Right atrium auricular region (tissue), 2 donors: ENCODE results near the gene ZNF460. TPM values are rescaled to one million over a fixed set of nuclear protein-coding genes. Genes with fewer than 3 reads are reported as not detected.
A peak's percentile ranks its signal among the peaks of the same experiment; 100 is the strongest.

Experiments used
- DNase-seq: peaks from one replicate; pipeline ENCODE4 v3.0.0-alpha.2; 2019; ENCODE audit warnings: low spot score
- H3K27ac ChIP-seq, 2 donors: fragments of 200-600 bp; sonication (generic); 1 replicate in 1 of 2; 2 replicates in 1 of 2; pipeline ENCODE4 v1.5.1; 2016 to 2019
- H3K27me3 ChIP-seq, 2 donors: fragments of 200-600 bp; sonication (generic); one replicate each; pipeline versions ENCODE4 v1.5.1 to v1.6.0; 2017 to 2019
- H3K36me3 ChIP-seq: fragments of 200-600 bp; sonication (generic); one replicate; pipeline ENCODE4 v1.5.1; 2016
- H3K4me1 ChIP-seq, 2 donors: fragments of 200-600 bp; sonication (generic); one replicate each; pipeline versions ENCODE4 v1.5.1 to v1.6.0; 2017 to 2019
- H3K4me3 ChIP-seq, 2 donors: fragments of 200-600 bp; sonication (generic); 1 replicate in 1 of 2; 2 replicates in 1 of 2; pipeline ENCODE4 v1.5.1; 2017 to 2019; ENCODE audit warnings: mild to moderate bottlenecking in 1 of 2, moderate library complexity in 1 of 2
- H3K9me3 ChIP-seq, 2 donors: fragments of 200-600 bp; sonication (generic); one replicate each; pipeline ENCODE4 v1.5.1; 2019
- CTCF ChIP-seq, 2 donors: fragments of 200-600 bp; sonication (generic); IDR thresholded peaks; one replicate each; pipeline ENCODE4 v1.5.1; 2019; ENCODE audit warnings: antibody characterized with exemption in 2 of 2
- total RNA-seq, 2 donors: library from RNA; depleted of rRNA; stranded (reverse); fragments of >200 nt; gene quantifications; one replicate each; pipeline ENCODE4 v1.1.0, GENCODE V29; 2016

Gene ZNF460
- total RNA-seq, 2 donors from 2014 or later, result 34.7 to 38.3 TPM

DNA sequence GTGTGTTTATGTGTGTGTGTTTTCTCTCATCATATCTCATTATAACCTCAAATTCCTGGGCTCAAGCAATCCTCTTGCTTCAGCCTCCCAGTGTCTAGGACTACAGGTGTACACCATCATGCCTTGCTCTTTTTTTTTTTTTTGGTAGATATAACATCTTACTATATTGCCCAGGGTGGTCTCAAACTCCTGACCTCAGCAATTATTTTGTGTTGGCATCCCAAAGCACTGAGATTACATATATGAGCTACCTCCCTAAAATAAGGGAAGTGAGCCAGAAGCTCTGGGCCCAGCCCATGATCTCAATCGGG, 39.5 kb downstream of the ZNF460 start:
- H3K4me1 ChIP-seq, result peaks cover 0 to 27% of the 10 kb centered on the region in 2 donors
- no peak for TF ChIP-seq CTCF (IDR thresholded peaks at IDR 0.05)
- no peaks in the 10 kb centered on the region for H3K27me3 ChIP-seq
- no peak for DNase-seq
- H3K4me3 ChIP-seq, result peak overlapping the region; percentile 83 to 97
- peaks cover 15% of the 10 kb centered on the region for H3K36me3 ChIP-seq
- peak overlapping the region; percentile 90 to 92 for H3K27ac ChIP-seq
- H3K9me3 ChIP-seq, result no peaks in the 10 kb centered on the region

DNA sequence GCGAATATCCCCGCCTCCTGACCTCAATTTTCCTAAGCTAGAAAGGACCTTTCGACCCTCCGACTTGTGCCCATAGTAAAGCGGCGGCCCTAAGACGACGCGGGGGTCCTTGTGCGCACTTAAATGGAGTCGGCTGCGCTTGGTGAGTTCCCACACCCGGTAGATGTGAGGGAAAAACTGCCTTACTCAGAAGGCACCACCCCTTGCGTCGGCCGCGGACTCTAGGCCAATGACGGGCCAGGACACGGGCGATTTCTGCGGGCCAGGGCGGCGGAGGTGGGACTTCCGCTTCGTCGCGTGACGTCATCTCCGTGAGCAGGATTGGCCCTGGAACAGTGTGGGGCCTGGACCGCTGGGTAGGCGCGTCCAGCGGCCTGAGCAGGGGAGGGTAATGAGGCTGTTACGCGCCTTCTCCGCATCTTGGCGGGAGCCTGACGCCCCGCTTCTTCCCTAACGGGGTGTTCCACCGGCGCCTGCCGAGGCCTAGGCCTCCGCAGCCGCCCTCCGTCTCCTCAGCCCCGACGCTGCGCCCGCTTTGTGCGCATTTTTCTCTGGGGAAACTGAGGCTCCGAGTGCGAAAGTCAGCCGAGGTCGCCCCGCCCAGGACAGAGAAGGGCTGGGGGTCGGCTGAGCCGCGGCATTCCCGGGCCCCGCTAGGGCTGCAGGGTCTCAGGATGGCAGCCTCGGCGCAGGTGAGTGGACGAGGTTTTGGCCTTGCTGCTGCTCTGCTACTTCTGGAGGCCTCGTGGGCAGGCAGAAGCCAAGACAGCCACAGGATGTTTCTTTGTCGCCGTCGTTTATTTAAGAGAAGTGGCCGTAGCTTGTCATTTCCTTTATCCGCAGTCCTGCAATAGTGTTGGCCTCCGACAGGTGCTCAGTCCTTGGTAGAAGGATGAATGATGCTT, 40.1 kb downstream of the ZNF460 start, which contains the start of gene ZNF543:
TSS of gene ZNF543 (plus strand) at position 293 of the 905 bp plus-strand sequence. CDS start at position 675, 382 bp downstream.
- H3K27ac ChIP-seq, result peak within 1 kb of the TSS; percentile 90 to 92
- H3K27me3 ChIP-seq, result no peaks in the 10 kb centered on the region
- H3K36me3 ChIP-seq, result peaks cover 21% of the 10 kb centered on the region
- peak; percentile 98 for DNase-seq
- TF ChIP-seq CTCF (IDR thresholded peaks at IDR 0.05), result no peak
- H3K4me1 ChIP-seq, result peaks cover 0 to 27% of the 10 kb centered on the region in 2 donors
- H3K4me3 ChIP-seq, result peak within 1 kb of the TSS; percentile 83 to 97
- H3K9me3 ChIP-seq, result no peaks in the 10 kb centered on the region

DNA sequence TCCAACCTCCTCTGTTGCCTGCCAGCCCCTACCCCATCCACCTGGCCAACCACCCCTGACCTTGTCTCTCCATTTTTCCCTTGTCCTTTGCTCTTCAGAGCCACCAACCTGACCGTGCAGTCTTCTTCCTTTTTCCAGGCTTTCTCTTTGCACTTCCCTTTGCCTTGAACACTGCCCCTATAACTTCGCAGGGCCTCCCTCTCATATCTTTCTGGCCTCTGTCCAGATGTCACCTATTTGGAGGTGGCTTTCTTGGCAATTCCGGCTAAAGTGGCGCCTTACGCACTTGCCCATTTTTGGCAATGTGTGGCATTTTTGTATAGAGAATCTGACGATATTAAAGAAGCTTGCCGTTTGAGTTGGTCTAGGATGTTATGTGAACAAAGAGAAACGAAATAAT, 40.8 kb downstream of the ZNF460 start:
- H3K4me3 ChIP-seq, result peak overlapping the region; percentile 83 to 97
- H3K9me3 ChIP-seq, result peaks cover 0 to 6% of the 10 kb centered on the region in 2 donors
- DNase-seq, result no peak
- H3K27me3 ChIP-seq, result no peaks in the 10 kb centered on the region
- no peak for TF ChIP-seq CTCF (IDR thresholded peaks at IDR 0.05)
- peaks cover 0 to 27% of the 10 kb centered on the region in 2 donors for H3K4me1 ChIP-seq
- peaks cover 28% of the 10 kb centered on the region for H3K36me3 ChIP-seq
- H3K27ac ChIP-seq, result peak overlapping the region; percentile 90 to 92

GRCh38 chr19:57321751-57322150, 41.5 kb downstream of the ZNF460 start:
- peaks cover 34% of the 10 kb centered on the region for H3K36me3 ChIP-seq
- no peak for TF ChIP-seq CTCF (IDR thresholded peaks at IDR 0.05)
- peaks cover 0 to 27% of the 10 kb centered on the region in 2 donors for H3K4me1 ChIP-seq
- H3K4me3 ChIP-seq, result peak overlapping the region; percentile 83 to 97
- H3K9me3 ChIP-seq, result peaks cover 0 to 10% of the 10 kb centered on the region in 2 donors
- H3K27me3 ChIP-seq, result no peaks in the 10 kb centered on the region
- peak overlapping the region; percentile 90 to 92 for H3K27ac ChIP-seq
- no peak for DNase-seq

DNA sequence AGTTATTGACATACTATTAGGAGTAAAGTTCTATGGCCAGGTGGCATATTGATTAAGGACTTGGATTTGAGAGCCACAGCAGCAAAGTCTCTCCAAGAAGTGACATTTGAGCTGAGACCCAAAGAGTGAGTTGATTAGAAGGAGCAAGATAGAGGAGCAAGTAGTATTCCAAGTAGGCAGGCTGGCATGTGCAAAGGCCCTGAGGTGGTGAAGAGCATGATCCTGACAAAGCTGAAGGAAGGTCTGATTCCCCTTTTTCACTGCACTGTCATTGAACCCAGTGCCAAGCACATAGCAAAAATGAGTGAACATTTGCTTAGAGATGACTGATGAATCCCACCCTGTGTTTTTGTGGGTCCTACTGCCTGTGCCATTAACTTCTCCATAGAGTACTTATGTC, 44.7 kb downstream of the ZNF460 start:
- Histone ChIP-seq H3K4me1 (peaks cover 0 to 21% of the 10 kb centered on the region in 2 donors), H3K4me3 (no peak overlapping the region), H3K9me3 (peaks cover 0 to 35% of the 10 kb centered on the region in 2 donors), H3K27ac (no peak overlapping the region), H3K36me3 (peaks cover 60% of the 10 kb centered on the region), H3K27me3 (no peaks in the 10 kb centered on the region)
- DNase-seq, result no peak
- no peak for TF ChIP-seq CTCF (IDR thresholded peaks at IDR 0.05)
